Retinal pigment epithelial cell (primary cell): ENCODE results near the gene FAM78B.

Experiments
- DNase-seq: peaks from one replicate; pipeline ENCODE4 v3.0.0-alpha.2; 2010; ENCODE audit warnings: low read depth
- H3K4me3 ChIP-seq: 2 replicates; pipeline ENCODE4 v1.5.1; 2011; ENCODE audit warnings: mild to moderate bottlenecking, low read length, control low read depth, moderate library complexity
- CTCF ChIP-seq: conservative IDR thresholded peaks from 2 replicates; pipeline ENCODE4 v1.5.1; 2011; ENCODE audit warnings: low read depth, low read length, control low read depth, inconsistent platforms

FAM78B gene

GRCh38 chr1:166153525-166154314, 13.1 kb downstream of the FAM78B start:
- no peak overlapping the region for H3K4me3 ChIP-seq
- no peak for TF ChIP-seq CTCF
- no peak for DNase-seq

GRCh38 chr1:166152978-166153377, 13.8 kb downstream of the FAM78B start:
- no peak overlapping the region for H3K4me3 ChIP-seq
- DNase-seq, result no peak
- TF ChIP-seq CTCF, result no peak

GRCh38 chr1:166151804-166152203, 15.0 kb downstream of the FAM78B start:
- no peak overlapping the region for H3K4me3 ChIP-seq
- TF ChIP-seq CTCF, result no peak
- DNase-seq, result no peak

- no peak overlapping the region for H3K4me3 ChIP-seq
- DNase-seq, result no peak
- no peak for TF ChIP-seq CTCF
These were observed 21.3 kb downstream of the FAM78B start for GRCh38 chr1:166145499-166145898.

GRCh38 chr1:166141969-166142368, 24.8 kb downstream of the FAM78B start:
- TF ChIP-seq CTCF, result no peak
- no peak overlapping the region for H3K4me3 ChIP-seq
- DNase-seq, result no peak

GRCh38 chr1:166140251-166140650, 26.6 kb downstream of the FAM78B start:
- TF ChIP-seq CTCF, result no peak
- no peak for DNase-seq
- no peak overlapping the region for H3K4me3 ChIP-seq

GRCh38 chr1:166139735-166140134, 27.1 kb downstream of the FAM78B start:
- TF ChIP-seq CTCF, result no peak
- DNase-seq, result no peak
- H3K4me3 ChIP-seq, result no peak overlapping the region
